ENCODE results near the gene RAB11FIP4.

Gene RAB11FIP4

DNA sequence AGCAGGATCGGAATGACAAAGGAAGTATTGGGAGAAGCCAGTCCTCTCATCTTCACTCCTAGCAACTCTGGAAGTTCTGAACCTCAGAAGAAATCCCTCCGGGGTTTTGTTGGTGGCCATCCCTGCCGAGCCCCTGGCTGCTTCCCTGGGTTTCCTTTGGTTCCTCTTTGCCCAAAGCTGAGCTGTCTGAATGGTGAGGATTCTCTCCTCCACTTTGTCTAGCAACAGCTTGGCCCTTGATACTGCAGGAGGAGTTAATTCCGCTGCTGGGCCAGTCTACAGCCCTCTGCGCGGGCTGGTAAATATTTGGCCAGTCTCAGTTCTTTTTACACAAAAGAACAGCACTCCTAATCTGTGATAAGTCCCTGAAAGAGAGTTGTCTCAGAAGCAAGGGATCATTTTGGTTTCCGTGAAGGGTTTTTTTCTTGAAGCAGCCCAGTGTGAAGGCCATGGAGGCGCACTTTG is 170.9 kb downstream of the RAB11FIP4 start:
- H3K9me3 ChIP-seq (ENCODE audit: insufficient read depth, low read length, severe bottlenecking), result no peaks in the 10 kb centered on the region
- TF ChIP-seq EZH2 (IDR thresholded peaks at IDR 0.05; ENCODE audit: borderline replicate concordance, low read depth, low read length, severe bottlenecking), result no peak
- TF ChIP-seq, protein P1, sequence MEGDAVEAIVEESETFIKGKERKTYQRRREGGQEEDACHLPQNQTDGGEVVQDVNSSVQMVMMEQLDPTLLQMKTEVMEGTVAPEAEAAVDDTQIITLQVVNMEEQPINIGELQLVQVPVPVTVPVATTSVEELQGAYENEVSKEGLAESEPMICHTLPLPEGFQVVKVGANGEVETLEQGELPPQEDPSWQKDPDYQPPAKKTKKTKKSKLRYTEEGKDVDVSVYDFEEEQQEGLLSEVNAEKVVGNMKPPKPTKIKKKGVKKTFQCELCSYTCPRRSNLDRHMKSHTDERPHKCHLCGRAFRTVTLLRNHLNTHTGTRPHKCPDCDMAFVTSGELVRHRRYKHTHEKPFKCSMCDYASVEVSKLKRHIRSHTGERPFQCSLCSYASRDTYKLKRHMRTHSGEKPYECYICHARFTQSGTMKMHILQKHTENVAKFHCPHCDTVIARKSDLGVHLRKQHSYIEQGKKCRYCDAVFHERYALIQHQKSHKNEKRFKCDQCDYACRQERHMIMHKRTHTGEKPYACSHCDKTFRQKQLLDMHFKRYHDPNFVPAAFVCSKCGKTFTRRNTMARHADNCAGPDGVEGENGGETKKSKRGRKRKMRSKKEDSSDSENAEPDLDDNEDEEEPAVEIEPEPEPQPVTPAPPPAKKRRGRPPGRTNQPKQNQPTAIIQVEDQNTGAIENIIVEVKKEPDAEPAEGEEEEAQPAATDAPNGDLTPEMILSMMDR (IDR thresholded peaks at IDR 0.05; ENCODE audit: borderline replicate concordance, extremely low read depth, low read length, poor library complexity, severe bottlenecking), result no peak
- ATAC-seq (ENCODE audit: insufficient read depth, low read depth) (no peak), DNase-seq (no peak)
- H3K9ac ChIP-seq (ENCODE audit: low read depth, low read length), result no peak overlapping the region
- no peak overlapping the region for H3K4me2 ChIP-seq (ENCODE audit: insufficient read depth, low read length)
- H3K4me1 ChIP-seq (ENCODE audit: insufficient read depth, low read length), result peaks cover 18% of the 10 kb centered on the region
- no peaks in the 10 kb centered on the region for H3K79me2 ChIP-seq (ENCODE audit: insufficient read depth, low read length)
- 0 out of 2 replicates have a peak, but pooled peaks cover 3% of the 10 kb centered on the region for H4K20me1 ChIP-seq (ENCODE audit: insufficient read depth, low read length)
- peaks cover 5% of the 10 kb centered on the region for H3K27me3 ChIP-seq (ENCODE audit: insufficient read depth, low read length, poor library complexity)
- no peak overlapping the region for H3K27ac ChIP-seq (ENCODE audit: low read length)
- no peaks in the 10 kb centered on the region for H3K36me3 ChIP-seq (ENCODE audit: insufficient read depth, low read length)
- H2AFZ ChIP-seq (ENCODE audit: low read depth, low read length), result no peak overlapping the region
- no peak overlapping the region for H3K4me3 ChIP-seq (ENCODE audit: low read depth in 1 of 2, low read length in 2 of 2)

GRCh38 chr17:31564291-31564690 is 172.8 kb downstream of the RAB11FIP4 start:
- H3K36me3 ChIP-seq (ENCODE audit: insufficient read depth, low read length), result no peaks in the 10 kb centered on the region
- TF ChIP-seq, protein P1 (IDR thresholded peaks at IDR 0.05; ENCODE audit: borderline replicate concordance, extremely low read depth, low read length, poor library complexity, severe bottlenecking), result no peak
- TF ChIP-seq EZH2 (IDR thresholded peaks at IDR 0.05; ENCODE audit: borderline replicate concordance, low read depth, low read length, severe bottlenecking), result no peak
- H3K4me2 ChIP-seq (ENCODE audit: insufficient read depth, low read length), result no peak overlapping the region
- H3K4me1 ChIP-seq (ENCODE audit: insufficient read depth, low read length), result peaks cover 8% of the 10 kb centered on the region
- H3K79me2 ChIP-seq (ENCODE audit: insufficient read depth, low read length), result no peaks in the 10 kb centered on the region
- H2AFZ ChIP-seq (ENCODE audit: low read depth, low read length), result no peak overlapping the region
- no peak overlapping the region for H3K27ac ChIP-seq (ENCODE audit: low read length)
- H3K27me3 ChIP-seq (ENCODE audit: insufficient read depth, low read length, poor library complexity), result no peaks in the 10 kb centered on the region
- H3K9ac ChIP-seq (ENCODE audit: low read depth, low read length), result no peak overlapping the region
- H3K9me3 ChIP-seq (ENCODE audit: insufficient read depth, low read length, severe bottlenecking), result no peaks in the 10 kb centered on the region
- no peak for DNase-seq
- H3K4me3 ChIP-seq (ENCODE audit: low read depth in 1 of 2, low read length in 2 of 2), result no peak overlapping the region
- H4K20me1 ChIP-seq (ENCODE audit: insufficient read depth, low read length), result 0 out of 2 replicates have a peak, but pooled peaks cover 6% of the 10 kb centered on the region
- ATAC-seq (ENCODE audit: insufficient read depth, low read depth), result no peak

- Histone ChIP-seq H3K36me3 (ENCODE audit: insufficient read depth, low read length) (no peaks in the 10 kb centered on the region), H2AFZ (ENCODE audit: low read depth, low read length) (no peak overlapping the region), H3K27me3 (ENCODE audit: insufficient read depth, low read length, poor library complexity) (no peaks in the 10 kb centered on the region), H3K4me3 (ENCODE audit: low read depth in 1 of 2, low read length in 2 of 2) (no peak overlapping the region), H3K4me1 (ENCODE audit: insufficient read depth, low read length) (0 out of 2 replicates have a peak, but pooled peaks cover 2% of the 10 kb centered on the region), H3K79me2 (ENCODE audit: insufficient read depth, low read length) (no peaks in the 10 kb centered on the region), H3K9ac (ENCODE audit: low read depth, low read length) (no peak overlapping the region), H3K27ac (ENCODE audit: low read length) (no peak overlapping the region), H4K20me1 (ENCODE audit: insufficient read depth, low read length) (0 out of 2 replicates have a peak, but pooled peaks cover 6% of the 10 kb centered on the region), H3K4me2 (ENCODE audit: insufficient read depth, low read length) (no peak overlapping the region), H3K9me3 (ENCODE audit: insufficient read depth, low read length, severe bottlenecking) (no peaks in the 10 kb centered on the region)
- no peak for TF ChIP-seq EZH2 (IDR thresholded peaks at IDR 0.05; ENCODE audit: borderline replicate concordance, low read depth, low read length, severe bottlenecking)
- TF ChIP-seq, protein P1 (IDR thresholded peaks at IDR 0.05; ENCODE audit: borderline replicate concordance, extremely low read depth, low read length, poor library complexity, severe bottlenecking), result no peak
- DNase-seq (peak; percentile 44), ATAC-seq (ENCODE audit: insufficient read depth, low read depth) (peak; percentile 63)
Observed at GRCh38 chr17:31564883-31565301, 173.4 kb downstream of the RAB11FIP4 start.
